Mesendoderm (in vitro differentiated cells): ENCODE measurements around the gene ZNF75A.

Source experiments
- DNase-seq: peaks from one replicate; pipeline ENCODE4 v3.0.0; 2013
- H2AK5ac ChIP-seq: 2 replicates; pipeline ENCODE4 v1.6.1; 2013; ENCODE audit warnings: low read length, inconsistent platforms
- H2BK120ac ChIP-seq: 2 replicates; pipeline ENCODE4 v1.6.1; 2013; ENCODE audit warnings: low read depth, mild to moderate bottlenecking, low read length, moderate library complexity, mixed read lengths
- H2BK15ac ChIP-seq: replicated peaks from 2 replicates; pipeline ENCODE4 v1.6.1; 2013; ENCODE audit warnings: low read depth, mild to moderate bottlenecking, moderate library complexity
- H2BK5ac ChIP-seq: 2 replicates; pipeline ENCODE4 v1.6.1; 2013; ENCODE audit warnings: low read length, inconsistent platforms
- H3K18ac ChIP-seq: 2 replicates; pipeline ENCODE4 v1.6.1; 2013; ENCODE audit warnings: mild to moderate bottlenecking, low read length, mixed read lengths
- H3K23ac ChIP-seq: one replicate; pipeline ENCODE4 v1.6.1; 2013; ENCODE audit warnings: low read length
- H3K27ac ChIP-seq: 2 replicates; pipeline ENCODE4 v1.5.1; 2013; ENCODE audit warnings: low read depth, mild to moderate bottlenecking, inconsistent platforms, low read length, moderate library complexity
- H3K27me3 ChIP-seq: 2 replicates; pipeline ENCODE4 v1.6.1; 2013; ENCODE audit warnings: low read length, control low read depth, mild to moderate bottlenecking, inconsistent platforms; ENCODE audit not compliant: insufficient read depth, poor library complexity
- H3K36me3 ChIP-seq: 2 replicates; pipeline ENCODE4 v1.6.1; 2013; ENCODE audit warnings: low read length, inconsistent platforms; ENCODE audit not compliant: control insufficient read depth, insufficient read depth
- H3K4ac ChIP-seq: one replicate; pipeline ENCODE4 v1.6.1; 2013; ENCODE audit warnings: low read depth, mild to moderate bottlenecking, low read length, moderate library complexity
- H3K4me1 ChIP-seq: 2 replicates; pipeline ENCODE4 v1.6.1; 2013; ENCODE audit warnings: low read depth, low read length, inconsistent platforms; ENCODE audit not compliant: control insufficient read depth
- H3K4me2 ChIP-seq: 2 replicates; pipeline ENCODE4 v1.6.1; 2013; ENCODE audit warnings: low read length
- H3K4me3 ChIP-seq: 2 replicates; pipeline ENCODE4 v1.5.1; 2013; ENCODE audit warnings: mild to moderate bottlenecking, low read length
- H3K56ac ChIP-seq: one replicate; pipeline ENCODE4 v1.6.1; 2013; ENCODE audit warnings: low read length
- H3K79me1 ChIP-seq: 2 replicates; pipeline ENCODE4 v1.6.1; 2013; ENCODE audit warnings: low read length, inconsistent platforms
- H3K79me2 ChIP-seq: 2 replicates; pipeline ENCODE4 v1.6.1; 2013; ENCODE audit warnings: mild to moderate bottlenecking, low read length; ENCODE audit not compliant: control insufficient read depth, insufficient read depth
- H3K9ac ChIP-seq: 2 replicates; pipeline ENCODE4 v1.6.1; 2013; ENCODE audit warnings: low read length, inconsistent platforms
- H4K5ac ChIP-seq: one replicate; pipeline ENCODE4 v1.6.1; 2013; ENCODE audit warnings: low read length
- H4K8ac ChIP-seq: one replicate; pipeline ENCODE4 v1.6.1; 2013; ENCODE audit warnings: low read depth, mild to moderate bottlenecking, control low read depth, low read length, moderate library complexity
- WGBS: extraction: QIAGEN DNeasy Blood & Tissue Kit; methylation state at CpG from one replicate; pipeline ENCODE4 v1.1.7; 2013; ENCODE audit warnings: low lambda C conversion rate, missing lambda C conversion rate; ENCODE audit not compliant: insufficient coverage; ENCODE audit errors: extremely low coverage; 5-methylcytosine and 5-hydroxymethylcytosine counted together

Gene ZNF75A

GRCh38 chr16:3321816-3322215 is 16.5 kb downstream of the ZNF75A start:
- Histone ChIP-seq H3K27me3 (no peaks in the 10 kb centered on the region), H3K27ac (no peak overlapping the region), H3K4ac (no peak overlapping the region), H3K79me1 (no peaks in the 10 kb centered on the region), H3K56ac (no peak overlapping the region), H3K4me2 (no peak overlapping the region), H4K8ac (no peak overlapping the region), H3K23ac (no peak overlapping the region), H4K5ac (no peak overlapping the region), H2AK5ac (no peak overlapping the region), H3K79me2 (no peaks in the 10 kb centered on the region), H2BK5ac (no peak overlapping the region), H2BK120ac (no peak overlapping the region), H3K36me3 (peaks cover 12% of the 10 kb centered on the region), H3K18ac (no peak overlapping the region), H3K4me1 (no peaks in the 10 kb centered on the region), H2BK15ac (no peak overlapping the region), H3K9ac (no peak overlapping the region), H3K4me3 (no peak overlapping the region)
- no peak for DNase-seq
- no CpG with 5 or more reads among the region's 2 CpGs for WGBS

DNA sequence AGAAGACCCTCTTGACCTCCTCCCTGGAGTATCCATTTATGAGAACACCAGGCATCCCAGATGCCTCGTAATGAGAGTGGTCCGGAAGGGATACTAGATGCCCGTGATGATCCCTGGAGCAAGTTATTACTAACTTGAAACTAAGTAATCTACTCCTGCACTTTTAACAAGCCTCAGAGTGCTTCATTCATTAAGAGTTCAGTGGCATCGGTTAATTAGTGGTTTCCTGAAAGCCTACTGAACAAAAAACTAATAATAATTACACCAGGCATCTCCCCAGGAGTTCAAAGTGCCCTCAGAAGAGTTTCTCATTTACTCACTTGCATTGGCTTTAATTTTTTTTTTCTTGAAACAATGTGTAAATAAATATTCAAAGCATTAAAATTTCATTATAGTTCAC is 22.2 kb downstream of the ZNF75A start:
- no peak overlapping the region for H3K56ac ChIP-seq
- no peak overlapping the region for H2BK120ac ChIP-seq
- H4K5ac ChIP-seq: no peak overlapping the region
- no CpG with 5 or more reads among the region's 4 CpGs for whole genome bisulfite sequencing
- H3K18ac ChIP-seq: no peak overlapping the region
- no peak overlapping the region for H3K4me2 ChIP-seq
- no peak overlapping the region for H3K23ac ChIP-seq
- no peak overlapping the region for H2BK5ac ChIP-seq
- H2AK5ac ChIP-seq: no peak overlapping the region
- DNase-seq: no peak
- no peaks in the 10 kb centered on the region for H3K79me2 ChIP-seq
- H4K8ac ChIP-seq: no peak overlapping the region
- no peaks in the 10 kb centered on the region for H3K36me3 ChIP-seq
- no peak overlapping the region for H2BK15ac ChIP-seq
- no peak overlapping the region for H3K9ac ChIP-seq
- H3K27ac ChIP-seq: no peak overlapping the region
- no peaks in the 10 kb centered on the region for H3K79me1 ChIP-seq
- H3K4me3 ChIP-seq: no peak overlapping the region
- no peaks in the 10 kb centered on the region for H3K4me1 ChIP-seq
- H3K4ac ChIP-seq: no peak overlapping the region
- H3K27me3 ChIP-seq: no peaks in the 10 kb centered on the region

GRCh38 chr16:3328104-3328503 is 22.8 kb downstream of the ZNF75A start:
- DNase-seq: no peak
- no CpG with 5 or more reads among the region's 3 CpGs for WGBS
- Histone ChIP-seq H3K23ac (no peak overlapping the region), H3K18ac (no peak overlapping the region), H3K4me3 (no peak overlapping the region), H2BK120ac (no peak overlapping the region), H2AK5ac (no peak overlapping the region), H3K79me2 (no peaks in the 10 kb centered on the region), H3K4me1 (no peaks in the 10 kb centered on the region), H3K4ac (no peak overlapping the region), H3K27me3 (no peaks in the 10 kb centered on the region), H3K4me2 (no peak overlapping the region), H3K9ac (no peak overlapping the region), H2BK15ac (no peak overlapping the region), H3K79me1 (no peaks in the 10 kb centered on the region), H2BK5ac (no peak overlapping the region), H3K56ac (no peak overlapping the region), H4K5ac (no peak overlapping the region), H3K27ac (no peak overlapping the region), H3K36me3 (no peaks in the 10 kb centered on the region), H4K8ac (no peak overlapping the region)

- H2BK120ac ChIP-seq: no peak overlapping the region
- no CpG with 5 or more reads among the region's 2 CpGs for WGBS
- no peak overlapping the region for H3K56ac ChIP-seq
- H3K79me2 ChIP-seq: no peaks in the 10 kb centered on the region
- DNase-seq: no peak
- H3K79me1 ChIP-seq: no peaks in the 10 kb centered on the region
- H3K4me2 ChIP-seq: no peak overlapping the region
- no peak overlapping the region for H3K4me3 ChIP-seq
- no peak overlapping the region for H3K4ac ChIP-seq
- no peak overlapping the region for H4K8ac ChIP-seq
- no peak overlapping the region for H2AK5ac ChIP-seq
- H3K9ac ChIP-seq: no peak overlapping the region
- no peak overlapping the region for H2BK15ac ChIP-seq
- H3K27me3 ChIP-seq: no peaks in the 10 kb centered on the region
- no peak overlapping the region for H3K27ac ChIP-seq
- H3K18ac ChIP-seq: no peak overlapping the region
- no peaks in the 10 kb centered on the region for H3K4me1 ChIP-seq
- no peak overlapping the region for H4K5ac ChIP-seq
- H2BK5ac ChIP-seq: no peak overlapping the region
- H3K36me3 ChIP-seq: no peaks in the 10 kb centered on the region
- H3K23ac ChIP-seq: no peak overlapping the region
These were observed 23.3 kb downstream of the ZNF75A start for GRCh38 chr16:3328643-3329042.

DNA sequence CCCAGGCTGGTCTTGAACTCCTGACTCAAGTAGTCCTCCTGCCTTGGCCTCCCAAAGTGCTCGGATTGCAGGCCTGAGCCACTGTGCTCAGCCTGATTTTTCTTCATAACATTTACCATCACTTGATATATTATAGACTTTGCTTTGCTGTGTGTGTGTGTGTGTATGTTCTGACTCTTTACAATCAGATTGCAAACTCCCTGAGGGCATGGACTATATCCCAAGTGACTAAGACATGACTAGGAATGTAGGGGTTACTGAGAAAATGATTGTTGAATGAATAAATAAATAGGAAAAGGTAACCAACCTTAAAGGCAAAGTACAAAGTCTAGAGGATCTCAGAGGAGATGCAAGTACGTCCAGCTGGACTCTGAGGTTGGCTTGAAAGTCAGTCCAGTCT is 40.7 kb downstream of the ZNF75A start:
- no peak overlapping the region for H3K18ac ChIP-seq
- no peak overlapping the region for H2BK5ac ChIP-seq
- H3K27me3 ChIP-seq: no peaks in the 10 kb centered on the region
- no peak overlapping the region for H4K8ac ChIP-seq
- no peak overlapping the region for H4K5ac ChIP-seq
- no peak overlapping the region for H3K56ac ChIP-seq
- H3K79me2 ChIP-seq: no peaks in the 10 kb centered on the region
- no CpG with 5 or more reads among the region's 2 CpGs for WGBS
- no peaks in the 10 kb centered on the region for H3K79me1 ChIP-seq
- H3K4me3 ChIP-seq: no peak overlapping the region
- H2BK15ac ChIP-seq: no peak overlapping the region
- no peaks in the 10 kb centered on the region for H3K4me1 ChIP-seq
- H2BK120ac ChIP-seq: no peak overlapping the region
- no peak overlapping the region for H3K4ac ChIP-seq
- no peak overlapping the region for H3K27ac ChIP-seq
- no peak overlapping the region for H2AK5ac ChIP-seq
- H3K4me2 ChIP-seq: no peak overlapping the region
- H3K36me3 ChIP-seq: no peaks in the 10 kb centered on the region
- no peak for DNase-seq
- H3K9ac ChIP-seq: no peak overlapping the region
- H3K23ac ChIP-seq: no peak overlapping the region

- Histone ChIP-seq H2AK5ac (no peak overlapping the region), H2BK5ac (no peak overlapping the region), H3K79me2 (no peaks in the 10 kb centered on the region), H4K8ac (no peak overlapping the region), H3K56ac (no peak overlapping the region), H3K4me3 (no peak overlapping the region), H2BK120ac (no peak overlapping the region), H3K79me1 (no peaks in the 10 kb centered on the region), H3K23ac (no peak overlapping the region), H3K36me3 (no peaks in the 10 kb centered on the region), H3K4me2 (no peak overlapping the region), H3K9ac (no peak overlapping the region), H3K27ac (no peak overlapping the region), H4K5ac (no peak overlapping the region), H3K18ac (no peak overlapping the region), H3K4me1 (no peaks in the 10 kb centered on the region), H2BK15ac (no peak overlapping the region), H3K4ac (no peak overlapping the region), H3K27me3 (no peaks in the 10 kb centered on the region)
- WGBS: no CpG with 5 or more reads among the region's 10 CpGs
- DNase-seq: no peak
These were observed 42.3 kb downstream of the ZNF75A start for GRCh38 chr16:3347586-3347985.
